Spleen (tissue), 11 donors: ENCODE data around the gene GLYR1. TPM values are rescaled to one million over a fixed set of nuclear protein-coding genes. Genes with fewer than 3 reads are reported as not detected.
A peak's percentile ranks its signal among the peaks of the same experiment; 100 is the strongest.

ENCODE experiments used
- DNase-seq: peaks from one replicate; pipeline ENCODE4 v3.0.0-alpha.2; 2020
- H3K27ac ChIP-seq, 8 donors: fragments of 200-600 bp; sonication (generic) in 7 of 8; 1 replicate in 4 of 8; 2 replicates in 4 of 8; pipeline versions ENCODE4 v1.5.0 to v1.8.0; 2016 to 2021; ENCODE audit warnings: inconsistent platforms in 4 of 8, mild to moderate bottlenecking in 4 of 8, moderate library complexity in 1 of 8
- H3K27me3 ChIP-seq, 7 donors: fragments of 200-600 bp; sonication (generic) in 6 of 7; replicated peaks in 1 of 7; 1 replicate in 4 of 7; 2 replicates in 3 of 7; pipeline versions ENCODE4 v1.5.0 to v1.8.0; 2016 to 2021; ENCODE audit warnings: inconsistent platforms in 3 of 7, mild to moderate bottlenecking in 1 of 7
- H3K36me3 ChIP-seq, 6 donors: fragments of 200-600 bp; sonication (generic) in 5 of 6; 1 replicate in 4 of 6; 2 replicates in 2 of 6; pipeline versions ENCODE4 v1.5.0 to v1.8.0; 2016 to 2021; ENCODE audit warnings: inconsistent platforms in 2 of 6
- H3K4me1 ChIP-seq, 6 donors: fragments of 200-600 bp; sonication (generic) in 5 of 6; 1 replicate in 3 of 6; 2 replicates in 3 of 6; pipeline versions ENCODE4 v1.5.0 to v1.8.0; 2016 to 2021; ENCODE audit warnings: inconsistent platforms in 3 of 6
- H3K4me3 ChIP-seq, 8 donors: fragments of 200-600 bp; sonication (generic) in 7 of 8; 1 replicate in 4 of 8; 2 replicates in 4 of 8; pipeline versions ENCODE4 v1.5.0 to v1.8.0; 2016 to 2021; ENCODE audit warnings: inconsistent platforms in 4 of 8, mild to moderate bottlenecking in 4 of 8, moderate library complexity in 2 of 8
- H3K9me3 ChIP-seq, 8 donors: fragments of 200-600 bp; sonication (generic) in 7 of 8; 1 replicate in 4 of 8; 2 replicates in 4 of 8; pipeline versions ENCODE4 v1.5.0 to v1.8.0; 2016 to 2021; ENCODE audit warnings: inconsistent platforms in 4 of 8
- POLR2A ChIP-seq, 3 donors: fragments of 450-650 bp; IDR thresholded peaks; one replicate each; pipeline ENCODE4 v1.5.1; 2017; ENCODE audit warnings: antibody characterized with exemption in 3 of 3, mild to moderate bottlenecking in 1 of 3
- POLR2AphosphoS5 ChIP-seq, 3 donors: sonication (generic); formaldehyde crosslinking; IDR thresholded peaks; one replicate each; pipeline ENCODE4 v1.5.1; 2017; ENCODE audit warnings: antibody characterized with exemption in 3 of 3
- WGBS, 5 donors: extraction: QIAGEN DNeasy Blood & Tissue Kit in 3 of 5; methylation state at CpG; one replicate each; pipeline versions ENCODE4 v1.1.5 to v1.1.7; 2013 to 2018; 5-methylcytosine and 5-hydroxymethylcytosine counted together
- intact Hi-C: fragments of 100-400 bp; cut with DNase I; formaldehyde crosslinking; loops from one replicate; pipeline ENCODE4 v1.15.0; 2023; ENCODE audit warnings: low total_unique reads
- polyA plus RNA-seq, 3 donors: library from polyadenylated mRNA; stranded (reverse); fragments of 200-250 nt; gene quantifications; one replicate each; pipeline ENCODE4 v1.2.1, GENCODE V29; 2013
- total RNA-seq, 7 donors: library from RNA; depleted of rRNA in 3 of 7; stranded (reverse); fragments of >200 nt in 3 of 7; fragmentation: NEBNext Ultra II Directional in 4 of 7; extraction: Animal tissue kit (Norgen Biotek cat#: 25700) in 4 of 7; gene quantifications; one replicate each; pipeline versions ENCODE4 v1.1.0 to v1.2.1, GENCODE V29; 2016 to 2021
- TF ChIP-seq, protein P1 (sequence below), 11 experiments: fragments of 200-600 bp in 7 of 11; fragments of 450-650 bp in 4 of 11; sonication (generic) in 4 of 11; IDR thresholded peaks in 8 of 11; conservative IDR thresholded peaks in 3 of 11; 1 replicate in 7 of 11; 2 replicates in 4 of 11; pipeline versions ENCODE4 v1.4.0 to v1.8.0; 2016 to 2021; ENCODE audit warnings: antibody characterized with exemption in 11 of 11, inconsistent platforms in 4 of 11, mild to moderate bottlenecking in 1 of 11
- donor health status: healthy with polysubstance abuse.
- donor health status: DM: no; HTN: no; CAD: no; lungs with moderate emphysema.
- donor health status: DM: no; HTN: no; CAD: no.
- donor health status: Bipolar disorder and iron deficiency.
- donor health status: healthy.
- donor health status: DM: no; HTN: no; CAD: no.
- donor health status: DM: yes; HTN: yes; CAD: no.

The GLYR1 gene
- total and polyA plus RNA-seq, 10 donors, result 26.6 to 117 (median 62.3) TPM

DNA sequence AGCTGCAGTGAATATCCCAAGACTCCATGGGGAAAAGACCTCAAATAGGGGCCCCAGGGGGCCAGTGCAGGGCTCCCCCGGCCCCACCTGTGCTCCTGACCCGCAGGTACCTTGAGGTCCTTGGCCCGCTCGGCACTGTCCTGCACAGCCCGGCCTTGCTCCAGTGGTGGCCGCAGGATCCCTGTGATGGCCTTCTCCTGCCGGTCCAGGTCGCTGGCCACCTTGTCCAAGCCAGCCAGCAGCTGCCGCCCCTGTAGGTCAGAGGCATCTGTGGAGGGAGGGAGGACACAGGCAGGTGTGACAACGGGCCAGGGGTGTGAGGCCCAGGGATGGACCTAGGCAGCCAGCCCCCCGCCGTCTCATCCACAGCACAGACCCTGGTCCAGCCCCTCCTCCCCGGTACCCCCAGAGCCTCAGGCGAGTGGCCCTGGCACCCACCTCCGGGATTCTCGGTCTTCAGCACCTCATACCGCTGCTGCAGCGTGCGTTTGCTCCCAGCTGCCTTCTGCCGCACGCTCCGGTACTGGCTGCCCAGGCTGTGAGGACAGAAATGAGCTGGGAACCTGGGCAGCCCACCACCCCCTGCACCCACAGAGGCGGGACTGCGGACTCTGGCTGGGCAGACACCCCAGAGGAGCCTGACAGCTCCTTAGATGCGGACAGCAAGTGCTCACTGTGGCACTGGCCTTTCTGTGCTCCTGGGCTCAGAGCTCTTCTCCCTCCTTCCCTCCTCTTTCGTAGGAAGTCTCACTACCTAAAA lies 46.2 kb upstream of the GLYR1 start:
- Histone ChIP-seq H3K4me1 (peaks cover 0 to 13% (median 0%) of the 10 kb centered on the region in 6 donors), H3K36me3 (peaks cover 0 to 25% (median 0%) of the 10 kb centered on the region in 6 donors), H3K9me3 (peaks cover 0 to 4% (median 0%) of the 10 kb centered on the region in 8 donors), H3K27ac (no peak overlapping the region), H3K27me3 (peaks cover 0 to 12% (median 0%) of the 10 kb centered on the region in 7 donors), H3K4me3 (no peak overlapping the region)
- intact Hi-C loops, result no loop called here
- no peak for DNase-seq
- TF ChIP-seq POLR2A (IDR thresholded peaks at IDR 0.05) (no peak), POLR2AphosphoS5 (IDR thresholded peaks at IDR 0.05) (peak in 1 of 3 donors; percentile 43)
- 83 to 95% (median 88%) methylated on average over 12 to 26 of the region's 26 CpGs for WGBS, 5 donors

DNA sequence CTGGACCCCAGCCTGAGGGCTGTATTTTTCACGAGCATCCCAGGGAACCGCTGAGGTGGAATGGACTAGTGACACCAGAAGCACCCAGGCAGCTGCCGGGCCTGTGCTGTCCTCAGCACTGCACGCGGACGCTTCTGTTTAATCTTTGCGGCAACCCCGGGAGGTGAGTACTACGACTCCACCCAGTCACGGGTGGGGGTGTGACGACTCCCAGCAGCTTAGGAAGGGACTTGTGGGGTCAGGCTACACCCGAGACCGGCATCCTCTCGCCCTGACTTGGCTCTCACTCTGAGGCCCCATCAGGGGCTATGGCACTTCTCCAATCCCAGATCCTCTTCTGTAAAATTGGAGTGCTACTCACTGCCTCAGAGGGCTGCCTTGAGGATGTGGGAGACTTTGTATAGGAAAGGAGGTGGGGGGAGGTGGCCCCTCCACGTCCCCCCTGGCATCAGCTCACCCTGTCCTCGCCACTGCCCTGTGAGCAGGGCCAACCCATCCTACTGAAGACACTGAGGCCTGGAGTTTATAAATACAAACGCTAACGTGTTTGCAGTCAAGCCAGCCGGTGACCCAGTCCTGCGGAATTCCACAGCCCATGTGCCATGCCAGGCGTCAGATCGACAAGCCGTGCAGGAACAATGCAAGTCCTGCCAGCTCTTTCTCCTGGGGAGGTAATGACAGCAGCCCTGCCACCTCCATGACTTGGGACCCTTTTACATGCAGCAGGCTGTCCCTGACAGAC lies 45.4 kb upstream of the GLYR1 start:
- Histone ChIP-seq H3K4me3 (no peak overlapping the region), H3K27ac (no peak overlapping the region), H3K4me1 (peaks cover 0 to 13% (median 0%) of the 10 kb centered on the region in 6 donors), H3K27me3 (peaks cover 0 to 10% (median 0%) of the 10 kb centered on the region in 7 donors), H3K36me3 (peaks cover 0 to 32% (median 2%) of the 10 kb centered on the region in 6 donors), H3K9me3 (no peaks in the 10 kb centered on the region)
- TF ChIP-seq, protein P1, sequence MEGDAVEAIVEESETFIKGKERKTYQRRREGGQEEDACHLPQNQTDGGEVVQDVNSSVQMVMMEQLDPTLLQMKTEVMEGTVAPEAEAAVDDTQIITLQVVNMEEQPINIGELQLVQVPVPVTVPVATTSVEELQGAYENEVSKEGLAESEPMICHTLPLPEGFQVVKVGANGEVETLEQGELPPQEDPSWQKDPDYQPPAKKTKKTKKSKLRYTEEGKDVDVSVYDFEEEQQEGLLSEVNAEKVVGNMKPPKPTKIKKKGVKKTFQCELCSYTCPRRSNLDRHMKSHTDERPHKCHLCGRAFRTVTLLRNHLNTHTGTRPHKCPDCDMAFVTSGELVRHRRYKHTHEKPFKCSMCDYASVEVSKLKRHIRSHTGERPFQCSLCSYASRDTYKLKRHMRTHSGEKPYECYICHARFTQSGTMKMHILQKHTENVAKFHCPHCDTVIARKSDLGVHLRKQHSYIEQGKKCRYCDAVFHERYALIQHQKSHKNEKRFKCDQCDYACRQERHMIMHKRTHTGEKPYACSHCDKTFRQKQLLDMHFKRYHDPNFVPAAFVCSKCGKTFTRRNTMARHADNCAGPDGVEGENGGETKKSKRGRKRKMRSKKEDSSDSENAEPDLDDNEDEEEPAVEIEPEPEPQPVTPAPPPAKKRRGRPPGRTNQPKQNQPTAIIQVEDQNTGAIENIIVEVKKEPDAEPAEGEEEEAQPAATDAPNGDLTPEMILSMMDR (IDR thresholded peaks at IDR 0.05 in 8 of 11, conservative IDR thresholded peaks at IDR 0.05 in 3 of 11), result no peak
- no peak for TF ChIP-seq POLR2A (IDR thresholded peaks at IDR 0.05)
- no peak for TF ChIP-seq POLR2AphosphoS5 (IDR thresholded peaks at IDR 0.05)
- intact Hi-C loops, result no loop called here
- no peak for DNase-seq
- WGBS, 5 donors, result 49 to 58% (median 52%) methylated on average over 12 to 23 of the region's 23 CpGs

DNA sequence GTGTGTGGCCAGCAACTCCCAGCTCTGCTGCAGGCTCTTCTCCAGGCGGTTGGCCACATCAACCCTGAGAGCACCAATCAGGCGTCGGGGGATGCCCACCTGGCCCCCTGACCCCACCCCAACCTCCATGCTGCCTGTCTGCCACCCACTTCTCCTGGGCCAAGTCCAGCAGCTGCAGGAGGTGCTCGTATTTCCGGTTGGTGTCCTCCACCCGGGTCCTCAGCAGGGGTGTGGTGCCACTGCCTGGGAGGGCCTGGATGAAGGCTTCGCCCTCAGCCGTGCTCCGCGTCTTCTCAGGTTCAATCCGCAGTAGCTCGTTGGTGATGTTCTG lies 44.8 kb upstream of the GLYR1 start:
- intact Hi-C loops, result no loop called here
- Histone ChIP-seq H3K4me3 (no peak overlapping the region), H3K4me1 (peaks cover 0 to 13% (median 0%) of the 10 kb centered on the region in 6 donors), H3K27me3 (peaks cover 0 to 7% (median 0%) of the 10 kb centered on the region in 7 donors), H3K36me3 (peaks cover 0 to 39% (median 7%) of the 10 kb centered on the region in 6 donors), H3K9me3 (no peaks in the 10 kb centered on the region), H3K27ac (no peak overlapping the region)
- TF ChIP-seq POLR2AphosphoS5 (IDR thresholded peaks at IDR 0.05), result peak in 2 of 3 donors; percentile 41 to 54
- TF ChIP-seq, protein P1 (IDR thresholded peaks at IDR 0.05 in 8 of 11, conservative IDR thresholded peaks at IDR 0.05 in 3 of 11), result no peak
- WGBS, 5 donors, result 68 to 84% (median 78%) methylated on average over 10 to 12 of the region's 12 CpGs
- no peak for DNase-seq

DNA sequence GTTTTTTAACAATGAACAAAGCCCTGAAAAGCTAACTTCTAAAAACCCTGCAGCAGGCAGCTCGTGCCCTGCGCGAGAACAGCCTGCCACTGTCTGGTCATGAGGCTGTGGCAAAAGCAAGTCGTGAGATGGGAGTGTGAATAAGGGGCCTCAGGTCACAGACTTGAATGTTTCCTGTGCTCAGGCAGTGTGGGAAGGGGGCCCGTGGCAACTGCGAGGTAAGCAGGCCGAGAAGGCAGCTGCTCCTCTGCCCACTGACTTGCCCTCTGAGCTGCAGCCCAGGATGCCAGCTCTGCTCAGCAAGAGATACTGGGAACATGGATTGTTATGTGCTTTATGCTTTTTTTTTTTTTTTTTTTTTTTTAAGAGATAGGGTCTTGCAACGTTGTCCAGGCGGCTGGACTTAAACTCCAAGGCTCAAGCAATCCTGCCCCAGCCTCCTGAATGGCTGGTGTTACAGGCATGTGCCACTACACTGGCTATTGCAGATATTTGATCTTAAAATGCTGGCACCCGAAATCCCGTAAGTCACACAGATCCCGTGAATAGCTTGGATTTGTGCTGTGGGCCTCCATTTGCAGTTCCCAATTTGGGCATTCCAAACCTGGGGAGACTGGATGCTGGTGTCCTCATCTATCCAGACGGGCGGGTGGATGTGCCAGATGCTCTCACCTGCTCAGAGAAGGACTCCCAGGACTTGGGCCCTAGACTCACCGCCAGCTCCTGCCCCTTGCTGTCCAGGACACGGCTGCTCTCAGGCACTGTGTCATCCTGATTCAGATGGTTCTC lies 44.2 kb upstream of the GLYR1 start:
- WGBS, 5 donors, result 79 to 88% (median 87%) methylated on average over 13 to 16 of the region's 16 CpGs
- intact Hi-C loops, result no loop called here
- H3K27me3 ChIP-seq, result peaks cover 0 to 7% (median 0%) of the 10 kb centered on the region in 7 donors
- TF ChIP-seq POLR2AphosphoS5 (IDR thresholded peaks at IDR 0.05) (no peak), POLR2A (IDR thresholded peaks at IDR 0.05) (no peak)
- TF ChIP-seq, protein P1 (IDR thresholded peaks at IDR 0.05 in 8 of 11, conservative IDR thresholded peaks at IDR 0.05 in 3 of 11), result no peak
- no peaks in the 10 kb centered on the region for H3K9me3 ChIP-seq
- no peak overlapping the region for H3K4me3 ChIP-seq
- DNase-seq, result no peak
- H3K36me3 ChIP-seq, result peaks cover 0 to 45% (median 10%) of the 10 kb centered on the region in 6 donors
- H3K27ac ChIP-seq, result no peak overlapping the region
- peaks cover 0 to 13% (median 0%) of the 10 kb centered on the region in 6 donors for H3K4me1 ChIP-seq
